Stimulated activated CD4-positive, alpha-beta T cell treated with anti-CD3 and anti-CD28 coated beads, TNF-alpha, amount 100 ng/mL, for 1 hour (primary cell): ENCODE data around the gene SYDE1.

Experiments
- DNase-seq, 3 donors: peaks; one replicate each; pipeline ENCODE4 v3.0.0-alpha.2; 2020; ENCODE audit warnings: low read depth in 3 of 3, low spot score in 1 of 3

Gene SYDE1

DNA sequence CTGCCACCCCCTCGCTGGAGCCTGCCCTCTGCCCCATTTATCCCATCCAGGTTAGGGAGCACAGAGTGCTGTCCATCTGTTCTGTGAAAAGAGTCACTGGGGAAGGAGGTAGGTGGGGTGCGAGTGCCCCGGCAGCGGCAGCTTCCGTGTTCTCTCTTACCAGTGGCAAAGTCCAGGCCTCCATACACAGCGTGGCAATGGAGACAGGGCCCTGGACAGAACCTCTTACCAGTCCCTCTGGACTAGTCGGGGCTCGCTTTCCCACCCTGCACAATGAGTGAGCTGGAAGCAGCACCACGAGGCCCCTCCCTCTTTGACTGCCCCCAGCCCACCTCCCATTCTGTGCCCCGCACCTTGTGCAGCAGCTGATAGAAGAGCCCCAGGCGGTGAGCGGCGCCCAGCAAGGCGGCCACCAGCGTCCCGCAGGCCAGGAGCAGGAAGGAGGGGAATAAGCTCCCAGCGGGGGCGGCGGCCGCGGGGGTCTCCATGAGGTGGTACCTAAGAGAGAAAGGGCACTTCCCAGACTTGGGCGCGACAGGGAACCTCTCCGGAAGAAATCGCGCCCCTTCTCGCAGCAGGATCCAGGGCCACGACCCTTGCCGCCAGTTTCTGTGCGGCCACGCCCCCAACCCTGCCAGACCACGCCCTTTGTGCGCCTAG, 17.5 kb downstream of the SYDE1 start:
- DNase-seq: no peak

DNA sequence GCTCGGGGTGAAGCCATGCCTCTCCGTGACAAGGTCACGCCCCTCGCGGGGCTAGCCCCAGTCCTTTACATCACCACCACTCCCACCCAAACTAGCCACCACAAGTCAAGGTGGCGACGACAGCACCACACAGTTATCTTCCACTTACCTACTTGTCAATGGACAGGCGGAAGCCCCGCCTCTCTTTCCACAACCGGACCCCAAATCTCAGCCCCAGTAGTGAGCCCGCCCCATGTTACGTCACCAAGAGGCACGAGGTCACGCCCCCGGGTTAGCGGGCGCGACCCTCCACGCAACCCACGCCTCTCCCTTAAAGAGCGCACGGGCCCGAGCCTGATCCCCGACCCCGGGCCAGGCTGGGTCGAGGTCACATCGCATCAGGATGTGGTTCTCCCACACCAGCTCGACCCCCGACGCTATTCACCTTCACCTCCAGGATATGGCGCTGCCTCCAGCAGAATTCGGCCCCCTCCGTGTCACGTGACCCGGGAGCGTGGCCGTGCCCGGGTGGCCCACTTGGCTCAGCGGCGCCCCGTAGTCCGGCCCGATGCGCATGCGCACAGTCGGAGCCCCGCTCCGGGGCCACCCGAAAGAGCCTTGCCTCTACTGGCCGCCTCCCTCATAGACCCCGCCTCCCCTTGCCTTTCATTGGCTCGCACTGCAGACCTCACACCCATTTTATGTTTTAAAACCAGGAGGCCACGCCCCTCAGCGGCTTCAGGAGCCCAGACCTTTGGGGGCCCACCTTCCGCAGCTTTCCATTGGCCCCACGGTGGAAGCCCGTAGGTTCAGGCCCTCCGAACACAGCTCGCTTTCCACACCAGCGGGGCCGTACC, 18.2 kb downstream of the SYDE1 start:
- peak; percentile 89 to 94 (median 93) for DNase-seq

DNA sequence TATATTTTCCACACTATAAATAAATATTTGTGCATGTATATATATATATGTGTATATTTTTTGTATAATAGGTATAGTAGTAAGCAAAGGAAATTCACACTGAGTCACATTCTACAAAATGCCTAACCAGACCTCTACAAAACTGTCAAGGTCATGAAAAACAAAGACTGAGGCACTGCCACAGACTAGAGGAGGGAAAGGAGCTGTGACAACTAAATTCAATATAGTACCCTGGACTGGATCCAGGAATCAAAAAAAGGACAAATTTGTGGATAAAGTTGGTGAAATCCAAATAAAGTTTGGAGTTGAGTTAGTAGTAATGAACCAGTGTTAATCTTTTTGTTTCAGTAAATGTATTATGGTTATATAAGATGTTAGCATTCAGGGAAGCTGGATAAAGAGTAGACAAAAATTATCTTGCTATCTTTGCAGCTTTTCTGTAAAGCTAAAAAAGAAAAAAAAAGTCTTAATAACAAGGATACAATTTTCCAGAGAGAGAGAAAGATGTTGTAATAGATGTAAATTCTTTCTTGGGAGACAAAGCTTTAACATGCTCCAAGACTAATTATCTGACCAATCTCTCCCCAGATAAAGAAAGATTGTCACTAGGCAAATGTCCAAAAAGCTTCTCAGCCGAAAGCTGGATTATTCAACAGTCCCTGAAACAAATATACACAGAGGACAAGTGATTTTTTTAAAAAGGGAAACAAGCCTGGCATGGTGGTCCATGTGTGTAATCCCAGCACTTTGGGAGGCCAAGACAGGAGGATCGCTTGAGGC, 19.1 kb downstream of the SYDE1 start:
- DNase-seq: no peak

- no peak for DNase-seq
These were observed 21.1 kb downstream of the SYDE1 start for GRCh38 chr19:15128162-15128770.

- DNase-seq: peak in 1 of 3 donors; percentile 9
These were observed 22.8 kb downstream of the SYDE1 start for GRCh38 chr19:15129856-15130585.

- no peak for DNase-seq
These were observed 29.2 kb downstream of the SYDE1 start for GRCh38 chr19:15136234-15136954.

DNA sequence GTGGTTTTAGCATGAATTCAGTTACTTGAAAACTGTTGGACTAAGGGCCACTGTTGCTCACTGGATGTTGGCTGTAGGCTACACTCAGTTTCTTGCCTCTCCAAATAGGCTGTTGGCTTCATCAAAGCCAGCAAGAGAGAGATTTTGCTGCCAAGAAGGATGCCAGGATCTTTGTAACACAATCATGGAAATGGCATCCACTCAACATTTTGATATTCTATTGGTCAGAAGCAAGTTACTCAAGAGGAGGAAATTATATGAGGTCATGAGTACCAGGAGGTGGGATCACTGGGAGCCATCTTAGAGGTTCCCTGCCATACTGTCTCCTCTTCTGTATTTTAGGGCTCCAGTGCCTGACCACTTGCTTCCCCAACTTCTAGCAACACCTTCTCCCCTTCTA, 30.6 kb downstream of the SYDE1 start:
- no peak for DNase-seq

DNA sequence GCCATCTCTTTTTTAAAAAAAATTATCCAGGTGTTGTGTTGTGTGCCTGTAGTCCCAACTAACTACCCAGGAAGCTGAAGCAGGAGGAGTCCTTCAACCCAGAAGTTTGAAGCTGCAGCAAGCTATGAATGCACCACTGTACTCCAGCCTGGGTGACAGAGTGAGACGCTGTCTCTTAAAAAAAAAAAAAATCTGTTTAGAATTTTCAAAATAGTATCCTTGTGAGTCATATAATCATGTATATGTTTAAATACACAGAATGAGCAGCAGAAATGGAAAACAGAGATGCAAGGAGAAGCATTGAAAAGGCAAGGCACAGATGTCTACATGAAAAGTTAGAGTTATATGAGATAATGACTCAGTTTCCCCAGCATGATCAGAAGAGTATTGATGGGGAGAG, 31.2 kb downstream of the SYDE1 start:
- DNase-seq: no peak

- no peak for DNase-seq
These were observed 33.9 kb downstream of the SYDE1 start for GRCh38 chr19:15141143-15141542.

GRCh38 chr19:15142313-15142712, 35.1 kb downstream of the SYDE1 start:
- no peak for DNase-seq

DNA sequence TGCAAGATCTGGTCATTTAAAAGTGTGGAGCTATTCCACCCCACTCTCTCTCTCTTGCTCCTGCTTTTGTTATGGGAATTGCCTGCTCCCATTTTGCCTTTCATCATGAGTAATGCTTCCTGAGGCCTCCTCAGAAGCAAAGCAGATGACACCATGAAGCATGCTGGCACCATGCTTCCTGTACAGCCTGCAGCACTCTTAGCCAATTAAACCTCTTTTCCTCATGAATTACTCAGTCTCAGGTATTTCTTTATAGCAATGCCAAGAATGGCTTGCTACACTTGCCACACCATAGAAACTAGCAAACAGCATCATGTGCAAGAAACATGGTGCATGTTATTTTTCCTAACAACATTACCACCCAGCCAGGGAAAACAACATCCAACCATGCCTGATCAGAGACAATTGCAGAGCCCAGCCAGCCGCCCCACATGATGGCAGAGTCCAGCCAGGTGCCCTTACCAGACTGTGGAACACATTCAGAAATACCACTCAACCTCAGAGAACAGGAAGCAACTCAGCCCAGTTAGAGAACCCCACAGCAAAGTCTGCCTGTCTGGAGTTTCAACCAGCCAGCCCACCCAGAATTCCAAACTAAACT, 36.9 kb downstream of the SYDE1 start:
- DNase-seq: no peak

DNA sequence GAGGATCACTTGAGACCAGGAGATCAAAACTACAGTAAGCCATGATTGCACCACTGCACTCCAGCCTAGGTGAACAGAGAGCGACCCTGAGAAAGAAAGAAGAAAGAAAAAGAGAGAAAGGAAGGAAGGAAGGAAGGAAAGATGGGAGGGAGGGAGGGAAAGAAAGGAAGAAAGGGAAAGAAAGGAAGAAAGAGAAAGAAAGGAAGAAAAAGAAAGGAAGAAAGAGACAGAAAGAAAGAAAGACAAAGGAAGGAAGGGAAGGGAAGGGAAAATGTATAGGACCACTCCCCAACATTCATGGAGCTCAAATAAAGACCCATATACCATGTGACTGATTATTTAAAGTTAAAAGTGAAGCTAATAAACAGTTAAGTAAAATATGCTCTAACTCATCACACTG, 39.9 kb downstream of the SYDE1 start:
- DNase-seq: no peak

GRCh38 chr19:15149737-15150136, 42.5 kb downstream of the SYDE1 start:
- no peak for DNase-seq

- no peak for DNase-seq
These were observed 46.9 kb downstream of the SYDE1 start for GRCh38 chr19:15154002-15154612.

GRCh38 chr19:15155296-15155695, 48.1 kb downstream of the SYDE1 start:
- no peak for DNase-seq

DNA sequence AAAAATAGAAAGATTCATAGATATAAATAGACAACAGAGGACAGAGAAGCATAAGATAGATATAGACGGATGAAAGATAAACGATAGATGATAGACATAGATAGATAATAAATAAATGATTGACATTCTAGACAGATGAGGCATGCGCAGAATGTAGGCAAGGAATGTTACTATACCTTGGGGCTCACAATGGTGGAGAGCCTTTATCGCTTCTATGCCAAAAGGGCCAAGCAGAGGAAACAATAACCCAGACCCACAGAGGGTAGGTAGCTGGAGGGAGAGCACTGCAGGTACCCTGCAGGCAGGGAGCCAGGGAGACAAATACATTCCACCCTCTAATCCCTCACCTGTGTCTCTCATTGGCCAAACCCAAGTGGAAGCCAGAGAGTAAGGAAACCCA, 49.2 kb downstream of the SYDE1 start:
- DNase-seq: no peak

- no peak for DNase-seq
These were observed 52.0 kb downstream of the SYDE1 start for GRCh38 chr19:15159251-15159650.

DNA sequence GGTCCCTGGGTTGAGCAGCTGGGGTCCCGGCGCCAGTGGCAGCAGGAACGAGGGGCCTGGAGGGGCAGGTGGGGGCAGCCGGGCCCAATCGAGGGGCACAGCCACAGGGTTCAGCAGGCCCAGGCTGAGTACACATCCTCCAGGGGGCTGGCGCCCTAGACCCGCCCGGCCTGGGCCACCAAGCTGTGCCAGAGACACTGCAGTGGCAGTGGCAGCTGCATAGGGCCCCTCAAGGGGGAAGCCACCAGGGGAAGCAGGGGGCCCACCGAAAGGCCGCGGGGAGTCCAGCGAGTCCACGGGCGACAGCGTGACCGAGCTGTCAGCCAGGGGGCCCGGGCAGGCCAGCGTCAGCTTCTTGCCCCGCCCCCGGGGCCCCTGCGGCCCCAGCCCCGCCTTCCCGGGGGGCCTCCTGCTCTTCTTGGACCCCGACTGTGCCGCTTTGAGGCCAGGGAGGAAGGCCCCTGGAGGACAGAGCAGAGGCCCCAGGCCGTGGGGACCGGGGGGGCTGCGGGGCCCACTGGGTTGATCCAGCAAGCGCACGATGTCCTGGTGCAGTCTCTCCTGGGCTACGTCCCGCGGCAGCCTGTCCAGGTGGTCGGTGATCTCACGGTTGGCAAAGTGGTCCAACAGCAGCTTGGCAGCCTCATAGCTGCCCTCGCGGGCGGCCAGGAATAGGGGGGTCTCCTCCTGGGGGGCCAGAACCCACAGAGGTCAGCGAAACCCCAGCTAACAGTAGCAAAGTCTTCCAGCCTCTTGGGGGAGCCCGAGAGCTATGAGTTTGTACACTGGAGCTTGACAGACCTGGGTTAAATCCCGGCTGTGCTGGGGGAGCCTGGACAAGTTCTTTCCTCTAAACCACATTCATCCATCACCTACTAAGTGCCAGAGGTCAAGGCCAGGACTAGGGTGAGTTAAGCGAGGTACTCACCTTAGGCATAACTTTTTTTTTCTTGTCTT, 54.1 kb downstream of the SYDE1 start:
- DNase-seq: no peak
